GM18511 (cell line): ENCODE results near the gene MLLT1.

Source experiments
- ATAC-seq: cut with Tn5 transposase; IDR thresholded peaks from one replicate; pipeline ENCODE4 v1.9.1; 2021; ENCODE audit warnings: mild to moderate bottlenecking, moderate library complexity; ENCODE audit not compliant: unreplicated experiment

The MLLT1 gene

GRCh38 chr19:6260376-6260775 is 19.4 kb downstream of the MLLT1 start:
- no peak for ATAC-seq

DNA sequence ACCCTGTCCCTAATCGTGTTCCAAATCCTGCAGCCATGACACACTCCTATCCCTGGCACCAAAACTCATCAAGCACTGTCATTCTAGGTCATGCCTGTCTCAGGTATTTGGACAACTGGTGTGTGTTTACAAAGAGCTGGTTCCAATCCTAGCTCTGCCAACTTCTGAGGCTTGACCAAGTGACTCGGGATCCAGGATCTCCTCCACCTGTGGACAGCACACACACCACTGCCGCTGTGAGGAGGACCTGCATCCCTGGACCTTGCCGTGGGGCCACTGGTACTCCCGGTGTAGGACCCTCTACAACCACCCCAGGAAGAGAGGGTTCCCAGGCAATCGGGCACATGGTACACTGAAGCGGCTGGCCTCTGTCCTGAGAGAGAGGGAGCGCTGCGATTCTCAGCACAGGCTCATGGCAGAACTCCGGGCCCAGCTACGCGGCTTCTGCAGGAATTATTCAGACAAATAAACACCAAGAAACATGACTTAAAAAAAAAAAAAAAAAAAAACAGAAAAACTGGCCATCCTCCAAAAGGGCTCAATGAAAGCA is 20.4 kb downstream of the MLLT1 start:
- ATAC-seq, result no peak

DNA sequence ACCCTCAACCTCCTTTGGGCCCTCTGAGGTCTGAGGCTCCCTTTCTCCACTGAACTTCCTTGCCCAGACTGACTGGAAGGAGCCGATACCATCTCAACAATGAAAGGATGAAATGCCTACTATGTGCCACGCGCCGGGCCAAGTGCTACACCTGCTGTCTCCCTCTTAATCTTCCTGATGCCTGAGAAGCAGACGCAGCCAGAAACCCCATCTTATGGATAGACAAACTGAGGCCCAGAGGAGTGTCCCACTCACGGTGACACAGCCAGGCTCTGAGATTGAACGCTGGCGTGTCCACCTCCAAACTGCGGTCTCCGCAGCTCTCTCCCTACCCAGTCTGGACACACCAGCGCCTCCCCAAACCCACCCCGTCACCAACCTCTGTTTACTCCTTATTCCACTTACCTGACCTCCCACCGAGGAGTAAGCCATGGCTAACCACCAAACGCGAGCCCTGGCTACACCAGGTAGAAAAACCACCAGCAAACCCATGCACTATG is 20.9 kb downstream of the MLLT1 start:
- ATAC-seq, result no peak

- no peak for ATAC-seq
Measured at GRCh38 chr19:6253954-6254733, 25.6 kb downstream of the MLLT1 start.

DNA sequence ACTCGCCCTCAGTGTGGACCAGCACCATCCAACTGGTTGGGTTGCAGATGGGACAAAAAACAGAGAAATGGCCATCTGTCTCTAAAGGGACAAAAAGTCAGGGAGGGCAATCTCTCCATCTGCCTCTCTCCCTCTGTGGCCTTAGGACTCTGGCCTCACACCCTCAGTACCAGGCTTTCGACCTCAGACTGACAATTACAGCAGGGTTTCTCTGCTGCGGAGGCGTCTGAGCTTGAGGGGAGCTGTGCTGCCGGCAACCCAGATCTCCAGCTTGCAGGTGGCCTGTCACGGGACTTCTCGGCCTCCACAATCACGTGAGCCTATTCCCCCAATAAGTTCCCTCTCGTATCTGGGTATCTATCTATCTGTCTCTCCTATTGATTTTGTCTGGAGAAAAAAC is 27.7 kb downstream of the MLLT1 start:
- ATAC-seq, result no peak

DNA sequence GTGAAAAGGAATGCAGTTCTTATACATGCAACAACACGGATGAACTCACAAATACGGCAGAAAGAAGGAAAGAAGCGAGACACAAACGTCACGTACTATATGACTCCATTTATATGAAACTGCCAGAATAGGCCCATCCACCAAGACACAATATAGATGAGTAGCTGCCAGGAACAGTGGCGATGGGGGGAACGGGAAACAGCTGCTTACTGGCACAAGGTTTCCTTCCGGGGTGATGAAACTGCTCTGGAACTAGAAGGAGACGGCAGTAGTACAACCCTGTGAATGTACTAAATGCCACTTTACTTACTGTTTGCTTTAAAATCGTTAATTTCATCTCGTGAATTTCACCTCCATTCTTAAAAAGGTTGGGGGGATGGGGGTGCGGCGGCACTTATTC is 28.9 kb downstream of the MLLT1 start:
- no peak for ATAC-seq

DNA sequence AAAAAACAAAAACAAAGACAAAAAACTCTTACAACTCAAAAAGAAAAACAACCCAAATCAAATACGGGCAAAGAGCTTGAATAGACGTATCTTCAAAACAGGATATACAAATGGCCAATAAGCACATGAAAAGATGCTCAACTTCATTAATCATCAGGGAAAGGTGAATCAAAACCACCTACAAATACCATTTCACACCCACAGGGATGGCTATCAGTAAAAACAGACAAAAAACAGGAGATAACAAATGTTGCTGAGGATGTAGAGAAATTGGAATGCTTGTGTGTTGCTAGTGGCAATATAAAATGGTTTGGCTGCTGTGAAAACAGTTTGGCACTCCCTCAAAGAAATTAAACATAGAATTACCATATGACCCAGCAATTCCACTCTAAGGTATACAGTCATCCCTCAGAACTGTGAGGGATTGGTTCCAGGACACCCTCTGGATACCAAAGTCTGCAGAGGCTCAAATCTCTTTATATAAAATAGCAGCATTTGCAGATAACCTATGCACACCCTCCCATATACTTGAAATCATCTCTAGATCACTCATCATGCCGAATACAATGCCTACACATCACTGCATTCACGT is 29.7 kb downstream of the MLLT1 start:
- no peak for ATAC-seq

DNA sequence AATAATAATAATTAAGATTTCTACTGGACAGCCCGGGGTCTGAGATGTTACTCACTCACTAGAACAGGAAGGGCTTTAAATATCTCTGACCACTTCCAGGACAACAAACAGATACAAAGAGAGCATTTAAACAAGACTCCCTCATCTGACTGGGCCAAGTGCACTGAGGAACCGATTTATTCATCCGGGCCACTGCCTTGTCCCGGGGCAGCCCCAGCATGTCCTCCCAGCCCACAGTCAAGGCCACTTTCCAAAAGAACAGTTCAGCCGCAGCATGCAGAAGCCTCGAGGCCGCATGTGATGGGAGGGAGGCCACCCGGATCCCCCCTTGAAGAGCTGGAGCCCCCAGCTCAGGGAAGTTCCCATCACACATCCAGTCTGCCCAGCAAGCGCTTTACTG is 30.5 kb downstream of the MLLT1 start:
- no peak for ATAC-seq

DNA sequence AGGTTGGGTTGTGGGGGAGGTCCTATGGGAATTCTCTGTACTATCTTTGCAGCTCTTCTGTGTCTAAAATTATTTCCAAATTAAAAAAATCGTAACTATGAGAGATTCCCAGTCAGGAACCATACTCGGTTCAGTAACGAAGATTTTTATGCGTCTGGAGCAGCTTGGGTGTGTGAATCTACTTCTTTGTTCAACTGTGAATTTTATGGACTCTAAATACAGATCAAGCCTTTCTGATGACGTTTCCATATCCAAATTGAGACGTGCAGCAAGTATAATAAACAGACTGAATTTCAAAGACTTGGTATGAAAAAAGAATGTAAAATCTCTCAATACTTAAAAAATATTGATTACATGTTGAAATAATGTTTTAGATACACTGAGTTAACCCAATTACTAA is 30.9 kb downstream of the MLLT1 start:
- ATAC-seq, result no peak

GRCh38 chr19:6248341-6248740 is 31.4 kb downstream of the MLLT1 start:
- ATAC-seq, result no peak

DNA sequence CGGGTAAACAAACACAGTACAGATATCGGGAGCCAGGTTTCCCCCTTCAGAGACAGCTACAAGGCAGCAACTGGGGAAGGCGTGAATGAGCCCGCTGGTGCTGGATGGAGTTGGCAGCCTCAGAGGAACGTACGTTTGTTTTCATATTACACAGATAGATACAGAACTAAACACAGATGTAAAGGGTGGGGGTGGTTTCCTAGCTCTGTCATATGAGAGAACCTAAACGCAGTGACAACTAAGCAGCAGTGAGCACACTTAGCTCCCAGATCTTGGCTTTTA is 32.8 kb downstream of the MLLT1 start:
- ATAC-seq, result no peak

- ATAC-seq, result no peak
Measured at GRCh38 chr19:6246174-6247006, 33.4 kb downstream of the MLLT1 start.

DNA sequence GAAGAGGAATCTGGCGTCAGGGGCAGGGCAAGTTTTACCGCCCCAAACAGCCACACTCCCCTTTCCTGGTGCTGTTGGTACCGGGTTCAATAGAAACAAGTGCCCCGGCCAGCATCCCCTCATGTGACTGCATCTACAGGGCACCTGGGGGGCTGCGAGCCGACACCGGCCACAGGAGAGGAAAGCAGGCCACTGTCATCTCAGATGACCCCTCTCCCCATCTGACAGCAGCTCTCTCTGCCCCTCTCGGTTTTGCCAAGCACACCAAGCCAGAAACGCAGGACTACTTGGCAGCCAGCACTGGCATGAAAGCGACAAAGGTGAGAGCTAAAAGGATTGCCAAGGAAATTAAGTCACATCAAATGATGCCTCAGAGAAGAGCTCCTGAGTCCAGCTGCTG is 37.1 kb downstream of the MLLT1 start:
- no peak for ATAC-seq

GRCh38 chr19:6241680-6242377 is 37.9 kb downstream of the MLLT1 start:
- ATAC-seq, result no peak

DNA sequence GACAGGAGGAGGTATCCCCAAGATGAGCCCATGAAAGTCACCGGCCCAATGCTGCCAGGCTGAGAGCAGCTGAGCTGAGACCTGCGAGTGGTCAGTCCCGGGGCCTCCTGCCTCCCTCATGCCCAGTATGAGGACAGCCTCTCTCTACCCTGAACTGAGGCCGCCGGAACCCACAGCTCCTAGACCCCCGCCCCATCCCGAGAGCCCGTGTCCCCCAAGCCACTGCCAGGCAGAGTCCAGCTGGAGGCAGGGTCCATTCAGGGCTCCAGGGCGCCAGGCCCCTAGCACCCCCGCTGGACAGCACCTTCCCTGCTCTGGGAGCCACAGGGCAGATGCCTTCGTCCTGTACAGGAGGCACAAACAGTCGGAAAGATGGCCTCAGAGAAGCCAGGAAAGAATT is 38.7 kb downstream of the MLLT1 start:
- ATAC-seq, result no peak

DNA sequence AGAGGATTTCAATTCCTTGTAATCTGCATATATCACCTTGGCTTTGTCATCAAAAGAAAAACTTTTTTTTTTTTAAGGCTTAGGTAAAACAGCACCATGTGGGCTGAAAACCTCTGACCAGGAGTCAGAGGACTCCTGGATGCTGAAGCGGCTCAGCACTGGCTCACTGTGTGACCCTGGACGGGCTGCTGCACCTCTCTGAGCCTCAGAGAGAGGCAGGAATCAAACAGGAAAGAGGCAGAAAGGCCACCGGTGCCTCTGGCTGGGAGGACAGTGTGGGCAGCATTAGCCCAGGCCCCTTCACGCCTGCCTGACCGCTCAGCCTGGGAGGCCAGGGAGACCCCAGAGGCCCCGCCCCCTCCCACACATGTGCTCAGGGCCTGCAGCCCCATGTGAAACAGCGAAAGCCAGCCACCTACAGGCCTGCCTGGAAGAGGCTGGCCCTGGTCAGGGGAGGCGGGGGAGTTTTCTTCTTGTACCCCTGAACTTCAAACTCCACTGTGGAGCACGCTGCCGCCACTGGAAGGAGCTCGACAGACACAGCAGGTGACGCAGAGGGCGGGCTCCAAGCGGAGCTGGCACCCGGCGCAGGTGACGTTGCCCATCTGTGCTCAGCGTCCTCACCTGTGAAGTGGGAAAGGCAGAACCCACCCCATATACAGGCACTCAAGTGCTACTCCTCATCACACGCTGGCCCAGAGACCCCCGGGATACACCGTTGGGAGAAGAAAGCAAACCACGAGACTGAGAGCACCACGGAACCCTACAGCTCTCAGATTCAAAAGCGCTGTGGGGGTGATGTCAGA is 39.7 kb downstream of the MLLT1 start:
- no peak for ATAC-seq

- no peak for ATAC-seq
Measured at GRCh38 chr19:6239401-6239844, 40.4 kb downstream of the MLLT1 start.

GRCh38 chr19:6238643-6239281 is 41.0 kb downstream of the MLLT1 start:
- ATAC-seq, result no peak

GRCh38 chr19:6238256-6238642 is 41.5 kb downstream of the MLLT1 start:
- no peak for ATAC-seq
